ENCODE results near the gene TMEM150A. TPM values are rescaled to one million over a fixed set of nuclear protein-coding genes. Genes with fewer than 3 reads are reported as not detected.
"Not testable (repeated sequence)": the region's sequence is repeated elsewhere in the genome, so short reads cannot be mapped to it uniquely, and the experiment has no call there.

Gene TMEM150A
- total RNA-seq, 1 donor from 2014 or later, result 27.7 TPM

DNA sequence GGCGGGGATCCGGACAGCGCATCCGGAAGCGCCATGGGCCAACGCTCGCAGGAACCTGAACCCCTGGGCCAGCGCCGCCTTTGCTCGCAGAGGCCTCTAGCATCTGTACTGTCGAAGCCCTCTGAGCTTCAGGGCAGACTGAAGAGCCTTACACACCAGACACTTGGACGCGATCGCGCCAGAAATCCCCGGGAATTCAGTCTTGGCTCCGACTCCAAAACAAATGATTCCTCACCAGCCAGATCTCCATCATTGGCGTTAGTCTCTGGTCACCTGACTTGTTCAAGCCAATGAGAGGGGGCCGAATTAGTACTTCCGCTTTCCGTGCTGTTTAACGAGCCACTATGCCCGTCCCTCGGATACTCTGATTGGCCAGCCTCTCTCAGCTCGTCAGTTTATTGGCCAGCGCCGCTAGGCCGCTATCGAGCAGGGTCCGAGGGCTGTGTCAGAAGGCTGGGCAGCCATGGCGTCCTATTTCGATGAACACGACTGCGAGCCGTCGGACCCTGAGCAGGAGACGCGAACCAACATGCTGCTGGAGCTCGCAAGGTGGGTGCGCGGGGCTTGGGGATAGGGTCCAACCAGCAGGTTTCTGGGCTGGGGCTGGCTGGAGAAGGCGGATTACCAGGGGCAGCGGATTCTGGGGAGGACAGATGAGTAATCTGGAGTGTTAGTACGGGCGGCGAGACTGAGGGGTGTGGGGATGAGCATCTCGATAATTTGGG, 7.0 kb downstream of the TMEM150A start, which contains the start of gene RNF181:
RNF181 (plus strand) TSS at position 445 of the 725 bp plus-strand sequence; CDS start at position 464, 19 bp downstream.
- DNase-seq (ENCODE audit: low spot score), result peak; percentile 98

DNA sequence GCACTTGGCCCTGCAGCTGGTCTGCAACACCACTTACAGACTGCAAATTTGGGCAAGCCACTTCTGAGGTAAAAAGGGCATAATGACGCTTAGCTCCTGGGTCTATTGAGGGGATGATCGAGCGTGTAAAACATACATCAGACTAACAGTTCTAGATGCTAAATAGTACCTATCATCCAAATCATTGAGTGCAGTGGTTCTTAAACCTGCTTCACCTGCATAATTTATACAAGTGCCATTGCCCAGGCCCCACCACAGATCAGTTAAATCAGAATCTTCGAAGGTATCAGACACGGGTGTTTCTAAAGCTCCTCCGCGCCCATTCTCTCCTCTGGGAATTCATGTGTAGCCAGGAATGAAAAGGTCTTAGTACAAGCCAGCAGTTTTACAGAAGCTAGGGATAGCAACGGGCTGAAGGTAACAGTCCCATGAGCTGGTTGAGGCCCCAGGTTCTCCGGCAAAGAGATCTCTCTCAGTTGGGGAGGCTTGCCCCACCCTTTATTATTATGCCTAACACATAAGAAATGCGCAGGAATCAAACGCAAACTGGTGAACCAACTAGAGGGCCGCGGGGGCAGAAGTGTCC, 7.7 kb downstream of the TMEM150A start:
- no peak for DNase-seq (ENCODE audit: low spot score)

DNA sequence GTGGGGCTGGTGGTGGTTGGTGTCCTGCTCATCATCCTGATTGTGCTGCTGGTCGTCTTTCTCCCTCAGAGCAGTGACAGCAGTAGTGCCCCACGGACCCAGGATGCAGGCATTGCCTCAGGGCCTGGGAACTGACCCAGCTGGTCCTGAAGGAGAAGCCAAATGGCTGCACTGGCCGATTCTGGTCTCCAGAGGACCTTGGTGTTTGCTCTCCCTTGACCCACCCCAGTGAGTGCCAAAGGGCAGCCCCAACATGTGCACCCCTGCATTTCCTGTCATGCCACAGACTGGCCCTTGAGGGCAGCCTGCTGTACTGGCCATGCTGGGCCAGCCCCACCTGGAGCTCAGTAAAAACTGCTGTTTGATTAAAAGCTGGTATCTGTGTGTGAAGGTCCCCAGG, 9.5 kb downstream of the TMEM150A start:
- DNase-seq (ENCODE audit: low spot score), result no peak

DNA sequence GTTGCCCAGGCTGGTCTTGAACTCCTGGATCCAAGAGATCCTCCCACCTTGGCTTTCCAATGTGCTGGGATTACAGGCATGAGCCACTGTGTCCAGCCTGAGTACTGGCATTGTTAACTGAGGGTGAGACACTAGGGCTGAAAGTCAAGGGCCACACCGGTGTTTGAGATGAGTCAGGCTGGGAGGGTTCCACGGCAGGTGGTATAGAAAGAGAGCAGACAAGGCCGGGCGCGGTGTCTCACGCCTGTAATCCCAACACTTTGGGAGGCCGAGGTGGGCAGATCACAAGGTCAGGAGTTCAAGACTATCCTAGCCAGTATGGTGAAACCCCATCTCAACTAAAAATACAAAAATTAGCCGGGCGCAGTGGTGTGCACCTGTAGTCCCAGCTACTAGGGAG, 10.2 kb downstream of the TMEM150A start:
- DNase-seq (ENCODE audit: low spot score), result not testable (repeated sequence)

DNA sequence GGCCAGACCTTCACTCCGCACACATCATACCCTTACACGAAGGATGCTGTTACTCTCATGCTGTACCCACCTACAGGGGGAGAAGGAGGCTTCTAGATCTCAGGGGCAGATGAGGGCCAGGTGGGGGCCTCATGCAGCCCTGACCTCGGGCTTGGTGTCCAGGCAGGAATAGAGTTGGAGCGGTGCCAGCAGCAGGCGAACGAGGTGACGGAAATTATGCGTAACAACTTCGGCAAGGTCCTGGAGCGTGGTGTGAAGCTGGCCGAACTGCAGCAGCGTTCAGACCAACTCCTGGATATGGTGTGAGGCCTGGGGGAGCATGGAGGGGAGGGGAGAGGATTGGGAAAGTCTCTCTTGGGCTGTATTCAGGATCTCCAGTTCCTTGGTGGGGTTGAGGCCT, 10.9 kb downstream of the TMEM150A start:
- DNase-seq (ENCODE audit: low spot score), result no peak

DNA sequence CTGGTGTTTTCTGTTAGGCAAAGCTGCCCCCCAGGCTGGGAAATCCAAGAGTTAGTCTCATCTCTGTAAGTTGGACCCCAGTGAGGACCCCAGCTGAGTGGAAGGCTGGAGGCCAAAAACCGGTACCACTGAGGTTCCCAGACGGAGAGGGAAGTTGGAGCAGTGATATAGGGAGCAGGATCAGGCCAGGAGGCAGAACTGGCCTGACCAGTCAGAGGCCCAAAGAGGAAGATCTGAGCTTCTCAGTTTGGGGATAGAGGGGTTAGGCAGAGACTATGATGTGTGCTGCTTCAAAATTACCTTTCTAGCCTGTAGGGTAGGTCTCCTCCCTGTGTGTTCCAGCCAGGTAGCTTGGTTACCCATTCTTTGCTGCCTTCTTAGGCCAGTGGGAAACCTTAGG, 11.5 kb downstream of the TMEM150A start:
- no peak for DNase-seq (ENCODE audit: low spot score)

DNA sequence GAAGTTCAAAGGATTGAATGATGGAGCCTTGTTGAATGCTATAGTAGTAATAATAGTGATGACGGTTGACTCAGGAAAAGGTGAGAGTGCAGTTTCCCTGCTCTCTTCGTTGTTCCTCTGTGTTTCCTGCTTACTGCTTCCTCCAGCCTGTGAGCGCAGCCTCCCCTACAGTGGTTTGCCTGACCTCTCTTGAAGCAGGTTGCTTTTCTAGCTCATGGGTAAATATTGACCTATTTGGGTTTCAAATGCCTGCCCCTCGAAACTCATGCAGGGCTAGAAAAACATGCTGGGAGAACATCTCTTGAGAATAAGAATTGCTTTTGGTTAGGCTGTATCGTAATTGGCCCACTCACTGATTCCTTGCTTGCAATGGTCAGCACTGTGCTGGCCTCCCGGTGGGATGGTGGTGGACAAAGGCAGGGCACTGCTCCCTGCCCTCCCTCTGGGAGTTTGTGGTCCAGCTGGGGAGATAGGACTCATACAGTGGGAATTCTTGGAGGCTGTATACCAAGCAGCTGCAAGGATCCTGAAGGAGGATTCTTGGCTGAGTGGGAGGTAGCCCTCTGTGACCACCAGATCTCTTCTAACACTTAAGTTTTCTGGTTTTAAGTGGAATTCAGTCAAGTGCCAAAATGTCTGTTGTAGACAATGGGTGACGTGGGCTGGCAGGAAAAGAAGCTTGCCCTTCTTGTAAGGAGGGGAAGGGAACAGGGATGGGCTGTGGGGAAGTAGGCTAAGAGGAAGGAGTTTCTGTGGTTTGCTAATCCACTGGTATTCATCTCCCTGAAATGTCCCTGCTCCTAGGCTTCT, 12.3 kb downstream of the TMEM150A start:
- DNase-seq (ENCODE audit: low spot score), result no peak

DNA sequence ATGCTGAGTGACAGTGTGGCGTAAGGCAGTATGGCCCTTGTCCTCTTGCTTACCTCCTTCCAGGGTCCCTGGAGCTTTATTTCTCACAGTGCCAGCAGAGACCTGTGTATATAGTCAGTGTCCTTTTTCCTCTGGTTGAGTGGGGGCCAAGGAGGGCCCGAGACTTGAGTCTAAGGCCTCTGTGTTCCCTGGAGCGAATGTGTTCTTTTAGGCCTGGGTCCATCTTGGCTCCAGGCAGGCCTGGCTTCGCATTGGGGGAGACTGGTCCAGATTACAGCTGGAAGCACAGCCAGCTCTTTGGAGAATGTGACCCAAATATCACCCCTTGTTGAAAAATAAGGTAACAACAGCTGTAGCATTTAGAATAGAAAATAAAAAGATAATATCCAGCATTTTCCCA, 13.3 kb downstream of the TMEM150A start:
- DNase-seq (ENCODE audit: low spot score), result no peak

DNA sequence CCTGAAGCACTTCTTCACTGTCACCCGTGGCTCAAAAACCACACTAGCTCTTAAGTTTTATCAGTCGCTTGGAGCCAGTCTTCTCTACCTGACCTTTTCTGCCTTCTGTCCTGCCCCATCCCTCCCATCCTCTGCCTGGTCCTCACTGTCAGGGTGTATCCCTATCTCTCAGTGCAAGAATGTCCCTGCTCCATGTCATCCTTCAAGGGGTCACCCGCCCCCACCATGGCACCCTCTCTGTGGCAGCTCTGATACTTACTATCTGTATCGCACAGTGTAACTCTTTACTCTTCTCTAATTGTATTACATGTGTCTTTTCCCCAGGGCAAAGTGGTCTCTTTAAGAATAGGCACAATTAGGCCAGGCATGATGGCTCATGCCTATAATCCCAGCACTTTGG, 13.9 kb downstream of the TMEM150A start:
- DNase-seq (ENCODE audit: low spot score), result no peak

DNA sequence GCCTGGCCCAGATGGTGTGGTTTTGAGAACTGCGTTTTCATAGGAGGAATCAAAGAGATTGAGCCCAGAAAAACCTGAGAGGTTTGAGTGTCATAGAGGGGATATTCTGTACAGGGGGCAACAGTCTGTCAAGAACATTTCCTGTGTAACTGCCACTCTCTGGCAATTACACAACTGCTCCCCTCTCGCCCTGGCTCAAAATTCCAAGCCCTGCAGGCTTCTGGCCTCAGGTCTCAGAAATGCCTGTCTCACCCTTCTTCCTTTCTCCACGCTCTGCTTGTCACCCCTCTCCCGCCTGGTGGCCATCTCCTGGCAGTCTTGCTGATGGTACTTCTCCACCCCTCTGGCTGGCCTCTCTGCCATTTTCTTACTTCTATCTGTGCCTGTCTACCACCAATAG, 14.3 kb downstream of the TMEM150A start:
- DNase-seq (ENCODE audit: low spot score), result no peak

DNA sequence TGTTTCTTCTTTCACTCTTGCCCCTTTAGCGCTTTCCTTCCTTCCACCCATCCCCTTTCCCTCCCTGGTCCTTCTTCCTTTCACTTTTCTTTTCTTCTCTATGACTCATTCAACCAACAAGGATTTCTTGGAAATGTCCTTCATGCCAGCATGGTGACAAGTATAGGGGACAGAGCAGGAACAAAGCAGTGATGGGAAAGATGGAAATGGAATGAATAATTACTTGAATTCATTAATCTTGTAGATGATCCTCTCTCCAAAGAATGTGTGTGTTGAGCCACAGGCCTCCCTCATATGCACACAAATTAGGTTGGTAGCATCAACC, 16.8 kb downstream of the TMEM150A start:
- no peak for DNase-seq (ENCODE audit: low spot score)

DNA sequence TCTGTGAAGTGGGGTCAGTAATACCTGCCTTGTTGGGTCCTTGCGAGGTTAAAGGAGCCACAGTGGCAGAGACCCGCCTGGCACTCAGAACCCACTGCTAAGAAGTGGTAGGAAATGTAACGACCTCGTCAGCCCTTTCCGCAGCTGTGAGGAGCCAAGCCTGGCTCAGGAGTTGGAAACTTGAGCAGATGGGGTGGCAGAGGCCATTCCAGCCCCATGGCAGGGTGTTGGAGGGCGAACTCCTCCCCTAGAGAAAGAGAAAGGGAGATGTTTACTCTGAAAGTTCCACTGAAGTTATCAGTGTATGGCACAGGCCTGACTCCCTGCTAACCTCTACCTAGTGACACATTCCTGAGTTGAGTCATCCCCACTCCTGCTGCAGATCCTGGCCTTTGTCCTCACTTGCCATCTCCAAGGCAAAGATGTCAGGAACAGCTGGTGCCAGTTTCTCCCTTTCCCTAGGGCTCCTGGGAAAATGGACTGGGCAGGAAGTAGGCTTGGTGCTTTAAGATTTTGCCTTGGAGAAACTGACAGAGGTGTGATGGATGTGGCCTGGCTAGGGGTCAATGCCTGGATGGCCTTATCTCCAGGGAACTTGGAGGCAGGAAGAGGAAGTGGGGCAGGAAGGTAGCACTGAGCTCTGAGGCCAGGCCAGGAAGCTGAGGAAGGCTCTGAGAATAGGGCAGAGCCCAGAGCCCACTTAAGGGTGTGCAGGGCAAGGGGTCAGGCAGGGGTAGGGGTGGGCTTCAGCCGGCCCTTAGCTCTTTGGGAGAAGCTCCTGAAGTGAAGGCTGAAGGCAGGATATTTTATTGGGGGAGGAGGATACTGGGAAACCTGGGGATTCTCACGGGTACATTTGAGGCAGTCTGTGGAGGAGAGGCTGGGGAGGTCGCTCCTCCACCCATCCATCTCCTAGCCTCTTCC, 17.4 kb downstream of the TMEM150A start:
- DNase-seq (ENCODE audit: low spot score), result no peak

DNA sequence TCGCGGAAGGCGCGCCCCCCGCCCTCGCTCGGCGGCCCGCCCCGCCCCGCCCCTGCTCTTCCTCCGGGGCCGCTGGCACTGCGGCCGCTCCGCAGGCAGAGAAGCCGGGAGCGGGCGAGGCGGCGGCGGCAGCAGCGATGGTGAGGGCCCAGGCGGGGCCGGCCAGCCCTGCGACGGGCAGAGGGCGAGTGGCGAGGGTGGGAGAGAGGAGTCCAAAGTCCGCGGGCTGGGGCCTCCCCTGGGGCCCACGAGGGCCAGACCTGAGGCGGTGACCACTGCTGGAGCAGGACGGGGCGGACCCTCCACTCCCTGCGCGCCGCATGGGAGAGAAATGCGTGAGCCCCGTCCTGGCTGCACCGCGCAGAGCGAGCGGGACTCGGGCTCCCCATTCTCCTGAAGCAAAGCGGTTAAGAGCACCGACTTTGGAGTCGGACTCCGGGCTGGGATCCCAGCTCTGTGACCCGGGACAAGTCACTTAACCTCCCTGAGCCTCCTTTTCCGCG, 18.1 kb downstream of the TMEM150A start, which contains the start of gene VAMP5:
VAMP5 (plus strand) TSS at position 78 of the 503 bp plus-strand sequence; CDS start at position 138, 60 bp downstream.
- DNase-seq (ENCODE audit: low spot score), result no peak

DNA sequence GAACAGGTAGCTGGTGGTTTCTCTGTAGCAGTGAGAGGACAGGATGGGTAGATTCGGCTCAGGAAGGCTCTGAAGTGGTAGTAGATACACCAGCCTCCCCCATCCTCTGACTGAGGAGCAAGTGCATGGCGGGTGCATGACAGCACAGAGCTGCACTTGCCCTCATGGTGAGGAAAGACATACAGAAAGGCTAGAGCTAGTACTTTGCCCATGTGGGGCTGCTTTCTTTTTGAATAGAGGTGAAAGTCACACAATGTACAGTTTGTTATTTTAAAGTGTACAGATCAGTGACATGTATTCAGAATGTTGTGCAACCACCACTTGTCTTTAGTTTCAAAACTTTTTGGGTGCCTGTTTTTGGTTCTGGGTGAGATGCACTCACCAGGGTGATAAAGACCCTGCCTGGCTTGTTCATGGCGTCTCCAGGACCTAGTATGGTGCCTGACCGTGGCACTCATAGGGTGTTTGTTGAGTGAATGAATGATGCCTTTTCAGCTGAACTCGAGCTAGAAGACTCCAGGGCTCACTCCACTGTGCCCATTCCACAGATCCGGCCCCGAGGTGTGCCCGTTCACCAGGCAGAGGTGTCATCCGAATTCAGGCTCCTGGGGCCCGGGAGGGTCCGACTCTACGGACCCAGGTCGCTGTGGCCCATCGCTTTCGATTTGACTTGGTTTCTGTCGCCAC, 18.7 kb downstream of the TMEM150A start:
- no peak for DNase-seq (ENCODE audit: low spot score)

DNA sequence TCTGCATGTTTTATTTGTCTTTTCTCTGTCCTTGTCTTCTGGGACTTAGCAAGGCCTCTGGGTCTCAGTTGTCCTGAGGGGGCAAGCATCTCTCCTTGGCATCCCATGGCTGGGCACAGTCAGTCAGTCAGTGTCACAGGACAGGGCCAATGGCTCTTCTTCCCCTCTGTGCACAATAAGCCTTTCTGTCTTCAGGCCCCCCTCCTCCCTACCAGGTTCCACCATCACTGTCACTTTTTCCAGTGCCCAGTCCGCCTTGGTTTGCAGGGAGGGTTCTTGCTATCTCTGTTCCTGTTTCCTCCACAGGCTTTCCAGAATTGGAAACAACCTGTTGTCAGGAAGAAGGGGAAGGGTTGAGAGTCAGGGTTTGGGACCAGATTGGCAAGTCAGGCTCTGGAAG, 20.0 kb downstream of the TMEM150A start:
- no peak for DNase-seq (ENCODE audit: low spot score)

DNA sequence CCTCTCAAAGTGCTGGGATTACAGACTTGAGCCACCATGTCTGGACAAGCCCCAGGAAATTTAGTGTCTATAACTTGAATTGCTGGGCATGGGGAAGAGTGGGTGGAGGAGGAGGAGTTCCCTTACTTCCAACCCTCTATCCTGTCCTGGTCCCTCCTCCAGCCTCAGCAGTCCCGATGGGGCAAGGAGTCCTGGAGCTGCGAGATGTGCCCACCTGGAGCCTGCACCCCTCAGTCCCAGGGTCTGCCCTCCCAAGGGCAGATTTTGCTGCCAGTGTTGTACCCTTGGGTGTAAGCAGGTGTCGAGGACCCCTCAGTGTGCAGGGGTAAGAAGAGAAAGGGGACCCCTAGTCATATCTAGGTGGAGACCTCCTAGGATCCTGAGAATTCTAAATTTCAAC, 22.3 kb downstream of the TMEM150A start:
- no peak for DNase-seq (ENCODE audit: low spot score)

DNA sequence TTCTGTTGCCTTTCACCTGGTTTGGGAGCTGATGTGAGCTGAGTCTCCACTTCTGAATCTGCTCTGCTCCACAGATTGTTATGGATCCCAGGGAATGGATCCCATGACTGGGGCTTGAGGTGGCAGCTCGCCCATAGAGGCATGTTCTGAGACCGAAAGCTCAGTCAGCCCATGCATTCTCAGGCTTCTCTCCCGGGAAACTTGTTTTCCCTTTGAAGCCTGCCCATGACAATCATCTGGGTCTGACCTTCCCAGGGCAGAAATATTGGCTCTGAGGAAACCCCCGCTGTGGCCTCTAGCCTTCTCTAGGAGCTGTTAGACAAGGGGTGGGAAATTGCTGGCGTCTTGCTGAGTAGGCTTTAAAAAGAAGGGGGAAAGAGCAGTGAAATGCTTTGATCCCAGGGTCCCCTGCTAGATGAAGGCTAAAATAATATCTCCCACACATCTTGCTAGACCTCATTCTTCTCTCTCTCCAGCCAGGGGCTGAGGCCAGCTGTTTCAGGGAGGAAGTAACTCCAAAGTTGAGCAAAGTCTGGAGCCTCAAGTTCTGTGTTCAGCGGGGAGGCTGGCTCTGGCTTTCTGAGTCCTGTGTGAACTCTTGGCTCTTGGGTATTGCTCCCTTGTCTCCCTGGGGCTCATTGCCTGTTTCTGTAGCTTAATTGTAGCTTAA, 23.1 kb downstream of the TMEM150A start:
- no peak for DNase-seq (ENCODE audit: low spot score)

DNA sequence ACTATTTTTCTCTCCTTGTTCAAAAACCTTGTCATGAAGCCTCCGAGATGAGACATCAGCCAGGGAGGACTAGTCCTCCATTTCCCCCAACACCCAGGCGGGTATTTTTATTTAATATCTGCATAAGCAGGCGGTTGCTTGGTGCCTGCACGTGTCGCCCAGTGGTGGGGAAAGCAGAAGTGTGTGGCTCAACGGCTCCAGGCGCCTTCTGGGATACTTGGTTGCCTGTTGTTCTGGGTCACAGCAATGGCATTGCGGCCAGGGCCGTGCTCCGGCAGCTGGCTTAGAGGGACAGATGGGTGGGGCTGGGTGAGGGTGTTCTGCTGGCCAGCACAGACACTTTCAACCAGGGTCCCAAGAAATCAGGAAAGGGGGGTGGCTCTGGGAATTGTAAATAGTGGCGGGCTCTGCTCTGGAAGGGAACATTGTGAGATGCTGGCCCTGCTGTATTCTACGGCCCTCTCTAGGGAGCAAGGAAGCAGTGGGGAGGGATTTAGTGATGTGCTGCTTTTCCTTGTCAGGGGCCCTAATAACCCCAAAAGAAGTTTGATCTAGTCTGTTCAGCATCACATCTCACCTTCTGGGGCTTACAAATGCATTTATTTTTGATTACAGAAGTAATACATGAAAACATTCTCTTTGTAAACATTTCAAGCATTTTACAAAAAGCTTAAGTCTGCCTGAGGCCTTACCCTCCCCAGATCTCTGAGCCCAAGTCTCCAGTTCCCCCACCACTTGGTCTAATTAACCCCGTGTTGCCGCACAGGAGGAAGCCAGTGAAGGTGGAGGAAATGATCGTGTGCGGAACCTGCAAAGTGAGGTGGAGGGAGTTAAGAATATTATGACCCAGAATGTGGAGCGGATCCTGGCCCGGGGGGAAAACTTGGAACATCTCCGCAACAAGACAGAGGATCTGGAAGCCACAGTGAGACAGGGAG, 24.0 kb downstream of the TMEM150A start:
- DNase-seq (ENCODE audit: low spot score), result no peak
